ENCODE data around the gene TNNC2.

TNNC2 gene

GRCh38 chr20:45814314-45814713 is 12.8 kb downstream of the TNNC2 start:
- Histone ChIP-seq H3K27me3 (ENCODE audit: low read length) (no peaks in the 10 kb centered on the region), H3K9ac (ENCODE audit: low read length) (no peak overlapping the region), H3K79me2 (ENCODE audit: insufficient read depth, low read length) (peaks cover 19% of the 10 kb centered on the region), H3K9me2 (replicated peaks; ENCODE audit: insufficient read depth, low read length) (no peaks in the 10 kb centered on the region), H3F3A (ENCODE audit: insufficient read depth) (peaks cover 34% of the 10 kb centered on the region), H3K4me3 (ENCODE audit: insufficient read depth, low read length, poor library complexity, severe bottlenecking) (no peak overlapping the region), H4K20me1 (ENCODE audit: low read depth, low read length) (no peaks in the 10 kb centered on the region), H2AFZ (ENCODE audit: low read depth, low read length, severe bottlenecking) (no peak overlapping the region), H3K36me3 (ENCODE audit: low read length) (peaks cover 24% of the 10 kb centered on the region), H3K4me2 (ENCODE audit: low read depth, low read length, poor library complexity, severe bottlenecking) (peak overlapping the region; percentile 73), H3K27ac (ENCODE audit: low read depth, low read length) (no peak overlapping the region), H3K9me3 (ENCODE audit: insufficient read depth, low read length) (no peaks in the 10 kb centered on the region)
- TF ChIP-seq CTCF (IDR thresholded peaks at IDR 0.05; ENCODE audit: insufficient read depth, low read length, poor library complexity, severe bottlenecking), result no peak
- TF ChIP-seq EZH2phosphoT487 (conservative IDR thresholded peaks at IDR 0.05; ENCODE audit: low read length), result no peak

GRCh38 chr20:45813489-45813888 is 13.6 kb downstream of the TNNC2 start:
- Histone ChIP-seq H3K79me2 (ENCODE audit: insufficient read depth, low read length) (peaks cover 19% of the 10 kb centered on the region), H3K9me3 (ENCODE audit: insufficient read depth, low read length) (no peaks in the 10 kb centered on the region), H3K36me3 (ENCODE audit: low read length) (peaks cover 24% of the 10 kb centered on the region), H4K20me1 (ENCODE audit: low read depth, low read length) (no peaks in the 10 kb centered on the region), H3K27me3 (ENCODE audit: low read length) (no peaks in the 10 kb centered on the region), H3K9me2 (replicated peaks; ENCODE audit: insufficient read depth, low read length) (no peaks in the 10 kb centered on the region), H3F3A (ENCODE audit: insufficient read depth) (peaks cover 33% of the 10 kb centered on the region), H3K9ac (ENCODE audit: low read length) (peak overlapping the region; percentile 95), H3K27ac (ENCODE audit: low read depth, low read length) (peak overlapping the region; percentile 81), H3K4me3 (ENCODE audit: insufficient read depth, low read length, poor library complexity, severe bottlenecking) (peak overlapping the region; percentile 88), H3K4me2 (ENCODE audit: low read depth, low read length, poor library complexity, severe bottlenecking) (peak overlapping the region; percentile 73), H2AFZ (ENCODE audit: low read depth, low read length, severe bottlenecking) (no peak overlapping the region)
- no peak for TF ChIP-seq EZH2phosphoT487 (conservative IDR thresholded peaks at IDR 0.05; ENCODE audit: low read length)
- no peak for TF ChIP-seq CTCF (IDR thresholded peaks at IDR 0.05; ENCODE audit: insufficient read depth, low read length, poor library complexity, severe bottlenecking)

DNA sequence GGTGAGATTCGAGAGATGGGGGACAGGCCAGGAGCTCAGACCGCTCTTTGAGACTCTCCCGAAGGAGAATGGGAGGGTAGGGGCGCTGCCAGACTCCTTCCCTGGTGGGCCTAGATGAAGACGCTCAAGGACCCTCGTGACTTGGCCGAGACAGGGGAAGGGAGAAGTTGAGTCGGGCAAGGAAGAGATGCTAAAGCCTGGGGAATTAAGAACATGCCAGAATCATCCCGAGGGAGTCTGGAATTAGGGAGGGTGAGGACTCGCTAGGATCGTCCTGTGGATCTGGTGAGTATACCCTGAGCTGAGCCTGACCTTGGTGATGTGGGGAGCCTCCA is 14.1 kb downstream of the TNNC2 start:
- Histone ChIP-seq H3K36me3 (ENCODE audit: low read length) (peaks cover 24% of the 10 kb centered on the region), H3K79me2 (ENCODE audit: insufficient read depth, low read length) (peaks cover 19% of the 10 kb centered on the region), H3K9me2 (replicated peaks; ENCODE audit: insufficient read depth, low read length) (no peaks in the 10 kb centered on the region), H3K4me3 (ENCODE audit: insufficient read depth, low read length, poor library complexity, severe bottlenecking) (peak overlapping the region; percentile 88), H3K27me3 (ENCODE audit: low read length) (no peaks in the 10 kb centered on the region), H4K20me1 (ENCODE audit: low read depth, low read length) (no peaks in the 10 kb centered on the region), H3K9ac (ENCODE audit: low read length) (peak overlapping the region; percentile 95), H3K9me3 (ENCODE audit: insufficient read depth, low read length) (no peaks in the 10 kb centered on the region), H2AFZ (ENCODE audit: low read depth, low read length, severe bottlenecking) (peak overlapping the region; percentile 58), H3K27ac (ENCODE audit: low read depth, low read length) (peak overlapping the region; percentile 81), H3F3A (ENCODE audit: insufficient read depth) (peaks cover 27% of the 10 kb centered on the region), H3K4me2 (ENCODE audit: low read depth, low read length, poor library complexity, severe bottlenecking) (peak overlapping the region; percentile 73)
- no peak for TF ChIP-seq EZH2phosphoT487 (conservative IDR thresholded peaks at IDR 0.05; ENCODE audit: low read length)
- TF ChIP-seq CTCF (IDR thresholded peaks at IDR 0.05; ENCODE audit: insufficient read depth, low read length, poor library complexity, severe bottlenecking), result no peak

Data from SU-DHL-6 (cell line).